NCI-H524 treated with DMSO at 0.1 percent for 48 hours (cell line): ENCODE results near the gene VAT1.
A peak's percentile ranks its signal among the peaks of the same experiment; 100 is the strongest.
"Not testable (repeated sequence)": the region's sequence is repeated elsewhere in the genome, so short reads cannot be mapped to it uniquely, and the experiment has no call there.

Experiments
- DNase-seq: peaks from one replicate; lab custom pipeline; 2025; lab: John Stamatoyannopoulos, UW

The VAT1 gene

GRCh38 chr17:43006639-43007551 lies 15.3 kb downstream of the VAT1 start, which contains the start of gene IFI35:
IFI35 (plus strand) TSS chr17:43006784; CDS start chr17:43006948, 164 bp downstream.
- peak; percentile 16 for DNase-seq

DNA sequence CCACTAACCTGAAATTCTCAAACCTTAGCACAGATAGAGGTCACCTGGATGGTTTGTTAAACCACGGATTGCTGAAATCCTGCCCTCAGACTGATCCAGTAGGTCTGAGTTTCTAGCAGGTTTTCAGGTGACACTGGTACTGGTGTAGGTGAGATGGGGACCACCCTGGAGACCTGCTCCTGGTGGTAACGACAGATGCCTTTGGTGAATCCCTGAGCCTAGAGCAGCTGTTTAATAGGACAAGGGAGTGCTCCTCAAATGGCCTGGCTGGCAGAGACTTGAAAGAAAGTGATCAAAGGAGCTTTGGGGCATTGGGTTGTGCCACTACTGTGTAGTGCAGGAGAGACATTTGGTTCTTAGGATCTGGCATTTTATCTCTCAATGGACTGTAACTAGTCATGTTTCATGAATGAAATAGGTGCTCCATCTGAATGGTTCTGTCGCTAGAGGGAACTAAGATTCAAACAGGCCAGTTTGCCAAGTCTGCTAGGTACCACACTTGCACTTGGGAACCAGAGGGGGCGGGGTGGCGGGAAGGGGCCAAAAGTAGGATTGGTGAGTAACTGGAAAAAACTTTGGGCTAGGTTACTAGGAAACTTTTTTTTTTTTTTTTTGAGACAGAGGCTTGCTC lies 18.5 kb downstream of the VAT1 start:
- DNase-seq, result no peak

DNA sequence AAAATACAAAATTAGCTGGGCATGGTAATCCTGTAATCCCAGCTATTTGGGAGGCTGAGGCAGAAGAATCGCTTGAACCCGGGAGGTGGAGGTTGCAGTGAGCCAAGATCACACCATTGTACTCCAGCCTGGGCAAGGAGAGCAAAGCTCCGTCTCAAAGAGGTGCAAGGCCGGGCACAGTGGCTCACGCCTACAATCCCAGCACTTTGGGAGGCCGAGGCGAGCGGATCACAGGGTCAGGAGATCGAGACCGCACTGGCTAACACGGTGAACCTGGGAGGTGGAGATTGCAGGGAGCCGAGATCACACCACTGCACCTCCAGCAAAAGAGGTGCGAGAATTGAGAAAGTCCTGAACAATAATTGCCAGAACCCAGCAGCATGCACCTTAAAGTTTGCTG lies 21.3 kb downstream of the VAT1 start:
- not testable (repeated sequence) for DNase-seq

- DNase-seq, result no peak
Observed at GRCh38 chr17:42999003-42999525, 23.1 kb downstream of the VAT1 start.

GRCh38 chr17:42997984-42998938 lies 23.9 kb downstream of the VAT1 start, which contains the start of gene RPL27:
RPL27 (plus strand) TSS chr17:42998419; CDS start chr17:42998751, 332 bp downstream.
- peak; percentile 99 for DNase-seq

GRCh38 chr17:42997390-42997983 lies 24.7 kb downstream of the VAT1 start:
- DNase-seq, result no peak

DNA sequence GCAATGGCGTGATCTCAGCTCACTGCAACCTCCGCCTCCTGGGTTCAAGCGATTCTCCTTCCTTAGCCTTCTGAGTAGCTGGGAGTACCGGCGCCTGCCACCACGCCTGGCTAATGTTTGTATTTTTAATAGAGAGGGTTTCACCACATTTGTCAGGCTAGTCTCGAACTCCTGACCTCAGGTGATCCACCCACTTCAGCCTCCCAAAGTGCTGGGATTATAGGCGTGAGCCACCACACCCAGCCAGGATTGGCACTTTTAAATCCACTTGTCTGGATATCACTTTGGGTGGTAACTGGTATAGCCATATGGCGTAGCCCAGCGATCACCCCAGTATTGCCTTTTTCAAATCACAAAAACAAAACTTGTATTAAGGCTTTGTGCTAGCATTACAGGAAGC lies 28.3 kb downstream of the VAT1 start:
- not testable (repeated sequence) for DNase-seq

DNA sequence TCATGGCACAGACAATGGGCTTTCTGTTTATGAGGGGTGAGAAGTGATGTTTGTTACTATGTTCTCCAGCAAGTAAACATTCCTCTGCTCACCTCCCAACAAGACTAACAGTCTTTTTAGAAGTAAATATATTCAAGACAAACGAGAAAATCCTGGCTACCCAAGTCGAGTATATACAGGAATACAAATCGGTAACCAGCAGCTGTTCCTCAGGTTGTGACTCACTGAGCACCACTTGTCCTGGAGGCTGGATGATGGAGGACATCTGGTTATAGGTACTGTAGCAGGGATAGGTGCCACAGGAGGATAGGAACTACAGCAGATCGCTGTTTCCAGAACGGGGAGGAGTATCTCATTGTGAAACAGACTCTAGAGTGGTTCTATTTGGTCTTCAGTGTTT lies 29.3 kb downstream of the VAT1 start:
- DNase-seq, result no peak

DNA sequence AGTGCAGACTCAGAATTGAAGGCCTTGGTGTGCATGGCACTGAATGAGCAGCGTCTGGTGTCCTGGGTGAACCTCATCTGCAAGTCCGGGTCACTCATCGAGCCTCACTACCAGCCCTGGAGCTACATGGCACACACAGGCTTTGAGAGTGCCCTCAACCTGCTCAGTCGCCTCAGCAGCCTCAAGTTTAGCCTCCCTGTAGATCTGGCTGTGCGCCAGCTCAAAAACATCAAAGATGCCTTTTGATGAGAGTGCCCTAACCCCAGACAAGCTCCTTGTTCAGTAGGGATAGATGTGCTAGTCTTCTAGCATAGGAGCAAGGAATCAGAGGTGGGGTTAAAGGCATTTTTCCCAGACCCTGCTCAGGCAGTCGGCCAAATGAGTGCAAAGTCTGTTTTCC lies 30.7 kb downstream of the VAT1 start:
- no peak for DNase-seq

DNA sequence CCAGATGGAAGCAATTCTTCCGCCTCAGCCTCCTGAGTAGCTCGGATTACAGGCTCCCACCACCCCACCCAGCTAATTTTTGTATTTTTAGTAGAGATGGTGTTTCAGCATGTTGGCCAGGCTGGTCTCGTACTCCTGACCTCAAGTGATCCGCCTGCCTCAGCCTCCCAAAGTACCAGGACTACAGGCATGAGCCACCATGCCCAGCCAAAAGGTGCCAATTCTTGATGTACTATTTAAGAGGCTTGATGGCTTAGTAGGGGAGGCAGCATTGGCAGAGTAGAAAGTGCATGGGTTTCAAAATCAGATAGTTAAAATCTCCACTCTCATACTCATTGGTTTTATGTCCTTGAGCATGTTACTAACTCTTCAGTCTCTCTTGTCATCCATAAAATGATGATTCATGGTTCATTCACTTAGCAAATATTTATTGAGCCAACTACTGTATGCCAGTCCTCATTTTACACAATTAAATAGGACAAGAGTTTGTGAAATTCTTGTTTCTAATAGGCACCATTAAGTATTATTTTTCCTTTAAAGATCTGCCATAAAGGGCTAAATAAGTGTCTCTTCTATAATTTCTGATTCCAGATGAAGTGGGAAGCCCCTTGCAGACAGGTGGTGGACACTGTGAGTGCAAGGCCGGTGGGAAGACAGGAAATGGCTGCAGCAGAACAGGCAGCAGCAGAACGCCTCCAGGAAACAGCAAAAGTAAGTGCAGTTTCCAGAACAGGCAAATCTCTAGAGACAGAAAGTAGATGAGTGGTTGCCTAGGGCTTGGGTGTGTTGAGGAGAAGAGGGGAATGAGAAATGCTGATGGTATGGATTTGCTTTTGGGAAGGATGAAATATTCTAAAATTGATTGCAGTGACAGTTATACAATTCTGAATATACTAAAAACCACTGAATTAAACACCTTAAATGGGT lies 32.2 kb downstream of the VAT1 start:
- no peak for DNase-seq

DNA sequence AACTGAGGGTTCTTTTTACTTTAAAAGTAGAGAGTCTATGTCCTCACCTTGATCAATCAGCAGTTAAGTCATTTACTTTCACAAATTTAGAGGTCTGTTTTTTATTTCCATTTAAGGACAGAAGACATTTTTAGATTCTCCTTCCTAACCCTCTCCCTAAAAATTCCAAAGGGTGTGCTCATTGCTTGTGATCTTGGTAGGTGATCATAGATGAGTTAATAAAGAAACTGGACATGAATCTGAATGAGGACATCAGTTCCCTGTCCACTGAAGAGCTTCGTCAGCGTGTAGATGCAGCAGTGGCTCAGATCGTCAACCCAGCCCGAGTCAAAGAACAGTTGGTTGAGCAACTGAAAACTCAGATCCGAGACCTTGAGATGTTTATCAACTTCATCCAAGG lies 33.0 kb downstream of the VAT1 start:
- DNase-seq, result no peak

DNA sequence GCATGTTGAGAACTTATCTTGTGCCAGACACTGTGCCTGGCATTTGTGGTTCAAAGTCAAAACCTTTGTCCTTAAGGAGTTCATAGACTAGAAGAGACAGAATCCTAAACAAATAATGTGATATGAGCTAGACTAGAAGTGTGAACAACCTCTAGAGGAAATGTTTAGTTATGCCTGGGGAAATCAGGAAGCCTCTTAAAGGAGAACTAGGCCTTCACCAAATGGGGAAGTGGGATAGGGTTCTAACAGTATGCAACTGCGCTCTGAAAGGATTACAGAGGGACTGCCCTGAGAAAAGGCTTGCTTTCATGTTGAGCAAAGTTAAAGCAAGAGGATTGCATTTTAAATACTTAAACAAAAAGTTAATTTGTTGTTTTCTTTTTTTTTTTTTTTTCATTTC lies 37.0 kb downstream of the VAT1 start:
- no peak for DNase-seq

DNA sequence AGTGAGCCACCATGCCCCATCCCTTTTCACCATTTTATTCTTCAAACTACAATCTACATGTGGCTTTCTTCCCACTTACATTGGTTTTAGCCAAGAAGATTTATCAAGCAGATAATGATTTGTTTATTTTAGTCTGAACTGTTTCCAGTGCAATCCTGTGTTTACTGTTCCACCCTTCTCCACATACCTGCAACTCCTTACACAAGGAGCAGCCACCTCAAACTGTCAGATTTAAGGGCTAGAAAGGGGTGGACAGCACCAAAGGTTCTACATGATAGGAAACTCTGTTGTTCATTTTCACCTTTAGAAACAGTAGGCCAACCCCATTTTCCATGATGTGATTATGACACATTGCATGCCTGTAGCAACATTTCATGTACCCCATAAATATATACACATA lies 39.9 kb downstream of the VAT1 start:
- no peak for DNase-seq

- no peak for DNase-seq
Observed at GRCh38 chr17:42980766-42981397, 41.3 kb downstream of the VAT1 start.

DNA sequence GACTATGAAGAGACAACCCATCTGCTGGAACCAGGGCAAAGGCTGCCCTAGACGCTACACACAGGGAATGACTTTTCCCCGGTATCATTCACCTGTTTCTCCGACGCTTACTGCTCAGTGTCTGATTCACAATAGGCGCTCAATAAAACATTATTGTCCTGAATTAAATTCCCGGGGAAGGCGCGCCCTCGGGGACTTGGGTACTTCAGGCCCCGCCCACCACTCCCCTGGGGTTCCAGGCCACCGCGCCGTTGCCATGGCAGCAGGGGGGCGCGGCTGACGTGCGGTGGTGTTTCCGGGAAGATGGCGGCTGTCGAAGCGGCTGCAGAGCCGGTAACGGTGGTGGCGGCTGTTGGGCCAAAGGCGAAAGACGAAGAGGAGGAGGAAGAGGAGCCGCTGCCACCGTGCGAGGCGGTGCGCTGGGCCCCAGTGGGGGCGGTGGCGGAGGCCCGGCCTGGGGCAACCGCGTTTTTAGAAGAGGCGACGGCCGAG lies 41.9 kb downstream of the VAT1 start, which contains the start of gene RUNDC1:
TSS of gene RUNDC1 (plus strand) at position 292 of the 492 bp plus-strand sequence. CDS start at position 304, 12 bp downstream.
- peak; percentile 62 for DNase-seq

GRCh38 chr17:42979511-42980273 lies 42.5 kb downstream of the VAT1 start, which contains the start of gene PTGES3L:
PTGES3L (minus strand) TSS chr17:42980080; CDS start chr17:42980053, 27 bp downstream.
- peak; percentile 32 for DNase-seq

GRCh38 chr17:42975701-42976100 lies 46.5 kb downstream of the VAT1 start:
- DNase-seq, result not testable (repeated sequence)

GRCh38 chr17:42975265-42975664 lies 46.9 kb downstream of the VAT1 start:
- no peak for DNase-seq
